Suprapubic skin (tissue), 4 donors: ENCODE results near the gene ZNF514. TPM values are rescaled to one million over a fixed set of nuclear protein-coding genes. Genes with fewer than 3 reads are reported as not detected.

Source experiments
- total RNA-seq, 4 donors: library from RNA; depleted of rRNA; stranded (reverse); fragments of >200 nt; gene quantifications; one replicate each; pipeline ENCODE4 v1.1.0, GENCODE V29; 2016

The ZNF514 gene
- total RNA-seq, 4 donors from 2014 or later: 9.1 to 33.3 (median 23.1) TPM

Other genes starting within 250 kb of the ZNF514 start
- gene MAL, start 134.1 kb downstream of the ZNF514 start, total RNA-seq: 10 to 100 TPM in 3 of 4 donors, 1 to 10 TPM in 1; 6.5 to 29.4 (median 11.8) TPM
- 10 to 100 TPM; 31.9 to 57.1 (median 36.8) TPM for gene MRPS5, start 38.0 kb downstream of the ZNF514 start, total RNA-seq
- gene ZNF2, start 6.0 kb upstream of the ZNF514 start, total RNA-seq: 1 to 10 TPM; 1.4 to 4.8 (median 2.6) TPM
- 1 to 10 TPM; 1.6 to 3.2 (median 2.6) TPM for gene ZNF892, start 47.7 kb upstream of the ZNF514 start, total RNA-seq
- gene PROM2, start 114.6 kb upstream of the ZNF514 start, total RNA-seq: 100 to 1,000 TPM in 2 of 4 donors, 10 to 100 TPM in 2; 96.8 to 166 (median 131) TPM
- 10 to 100 TPM in 3 of 4 donors, 1 to 10 TPM in 1; 7.1 to 21.6 (median 13.6) TPM for gene KCNIP3, start 137.5 kb upstream of the ZNF514 start, total RNA-seq
- gene FAHD2A, start 242.9 kb upstream of the ZNF514 start, total RNA-seq: 10 to 100 TPM; 16.4 to 52.5 (median 26.9) TPM